Glomerular visceral epithelial cell (primary cell): ENCODE measurements around the gene C19orf25.

ENCODE experiments used
- DNase-seq: peaks from one replicate; pipeline ENCODE4 v3.0.0-alpha.2; 2016; ENCODE audit errors: extremely low spot score

The C19orf25 gene

GRCh38 chr19:1496714-1497577 is 17.9 kb upstream of the C19orf25 start:
- DNase-seq, result no peak

GRCh38 chr19:1495799-1496713 is 17.0 kb upstream of the C19orf25 start:
- DNase-seq, result no peak

- no peak for DNase-seq
Observed at GRCh38 chr19:1495051-1495798, 16.2 kb upstream of the C19orf25 start.

- DNase-seq, result no peak
Observed at GRCh38 chr19:1494115-1494815, 15.2 kb upstream of the C19orf25 start.

GRCh38 chr19:1492474-1493006 is 13.5 kb upstream of the C19orf25 start:
- DNase-seq, result peak; percentile 36

- no peak for DNase-seq
Observed at GRCh38 chr19:1491849-1492170, 12.8 kb upstream of the C19orf25 start.

GRCh38 chr19:1491114-1491848 is 12.3 kb upstream of the C19orf25 start, which contains the start of gene REEP6:
REEP6 (plus strand) TSS chr19:1491181; CDS start chr19:1491270, 89 bp downstream.
- no peak for DNase-seq

GRCh38 chr19:1490311-1491113 is 11.5 kb upstream of the C19orf25 start, which contains the start of gene PCSK4:
PCSK4 (minus strand) TSS chr19:1490350; CDS start chr19:1490346, 4 bp downstream.
- DNase-seq, result peak; percentile 100

GRCh38 chr19:1489463-1490310 is 10.7 kb upstream of the C19orf25 start:
- no peak for DNase-seq

GRCh38 chr19:1488282-1488601 is 9.2 kb upstream of the C19orf25 start:
- DNase-seq, result no peak

- no peak for DNase-seq
Observed at GRCh38 chr19:1487576-1488281, 8.7 kb upstream of the C19orf25 start.

GRCh38 chr19:1486720-1487575 is 7.9 kb upstream of the C19orf25 start:
- no peak for DNase-seq

GRCh38 chr19:1483979-1484428 is 5.0 kb upstream of the C19orf25 start:
- DNase-seq, result no peak

- no peak for DNase-seq
Observed at GRCh38 chr19:1483131-1483978, 4.3 kb upstream of the C19orf25 start.

GRCh38 chr19:1482361-1483130 is 3.5 kb upstream of the C19orf25 start:
- no peak for DNase-seq
